ENCODE measurements around the gene CA9. TPM values are rescaled to one million over a fixed set of nuclear protein-coding genes. Genes with fewer than 3 reads are reported as not detected.

The CA9 gene
- total and polyA plus RNA-seq, 8 donors = 1.2 to 670 (median 200) TPM

GRCh38 chr9:35702696-35703095, 29.0 kb downstream of the CA9 start:
- WGBS, 5 donors = 95 to 98% (median 95%) methylated on average over 7 of the region's 7 CpGs

GRCh38 chr9:35703906-35704672, 30.4 kb downstream of the CA9 start:
- Histone ChIP-seq H3K9me3 (no peaks in the 10 kb centered on the region), H3K36me3 (peaks cover 99 to 100% (median 100%) of the 10 kb centered on the region in 4 donors), H3K4me3 (no peak overlapping the region), H3K27me3 (no peaks in the 10 kb centered on the region), H3K4me1 (no peaks in the 10 kb centered on the region), H3K27ac (peak overlapping the region in 2 of 5 donors; percentile 3 to 97)
- intact Hi-C loops (cut with DNase I; ENCODE audit: low total_unique reads) = no loop called here
- 93 to 97% (median 96%) methylated on average over 24 to 26 of the region's 26 CpGs for WGBS, 5 donors
- no peak for TF ChIP-seq CTCF (IDR thresholded peaks at IDR 0.05)
- no peak for TF ChIP-seq POLR2A (IDR thresholded peaks at IDR 0.05)
- TF ChIP-seq EP300 (IDR thresholded peaks at IDR 0.05) = no peak
- no peak for TF ChIP-seq POLR2AphosphoS5 (IDR thresholded peaks at IDR 0.05)
- no peak for DNase-seq

More at GRCh38 chr9:35702696-35703095, 29.0 kb downstream of the CA9 start:
- intact Hi-C loops (cut with DNase I; ENCODE audit: low total_unique reads) = no loop called here
- no peak for TF ChIP-seq CTCF (IDR thresholded peaks at IDR 0.05)
- no peak for TF ChIP-seq EP300 (IDR thresholded peaks at IDR 0.05)
- TF ChIP-seq POLR2AphosphoS5 (IDR thresholded peaks at IDR 0.05) = no peak
- TF ChIP-seq POLR2A (IDR thresholded peaks at IDR 0.05) = no peak
- H3K36me3 ChIP-seq = peaks cover 99 to 100% (median 100%) of the 10 kb centered on the region in 4 donors
- no peaks in the 10 kb centered on the region for H3K9me3 ChIP-seq
- peak overlapping the region in 1 of 5 donors; percentile 97 for H3K27ac ChIP-seq
- no peak overlapping the region for H3K4me3 ChIP-seq
- DNase-seq = no peak
- peaks cover 0 to 6% (median 4%) of the 10 kb centered on the region in 4 donors for H3K4me1 ChIP-seq
- H3K27me3 ChIP-seq = no peaks in the 10 kb centered on the region

- Histone ChIP-seq H3K27ac (peak overlapping the region in 2 of 5 donors; percentile 4 to 97), H3K36me3 (peaks cover 96 to 100% (median 100%) of the 10 kb centered on the region in 4 donors), H3K9me3 (no peaks in the 10 kb centered on the region), H3K4me3 (no peak overlapping the region), H3K4me1 (no peaks in the 10 kb centered on the region), H3K27me3 (no peaks in the 10 kb centered on the region)
- intact Hi-C loops (cut with DNase I; ENCODE audit: low total_unique reads) = no loop called here
- DNase-seq = no peak
- TF ChIP-seq POLR2A (IDR thresholded peaks at IDR 0.05) = no peak
- TF ChIP-seq EP300 (IDR thresholded peaks at IDR 0.05) = no peak
- TF ChIP-seq CTCF (IDR thresholded peaks at IDR 0.05) = no peak
- TF ChIP-seq POLR2AphosphoS5 (IDR thresholded peaks at IDR 0.05) = no peak
- WGBS, 5 donors = 77 to 87% (median 81%) methylated on average over 8 of the region's 8 CpGs
Measured at GRCh38 chr9:35705372-35705771, 31.6 kb downstream of the CA9 start.

- Histone ChIP-seq H3K36me3 (peaks cover 97 to 100% (median 100%) of the 10 kb centered on the region in 4 donors), H3K9me3 (no peaks in the 10 kb centered on the region), H3K4me1 (no peaks in the 10 kb centered on the region), H3K27ac (peak overlapping the region in 1 of 5 donors; percentile 97), H3K4me3 (no peak overlapping the region), H3K27me3 (no peaks in the 10 kb centered on the region)
- TF ChIP-seq EP300 (IDR thresholded peaks at IDR 0.05) = no peak
- no peak for TF ChIP-seq CTCF (IDR thresholded peaks at IDR 0.05)
- TF ChIP-seq POLR2A (IDR thresholded peaks at IDR 0.05) = no peak
- no peak for TF ChIP-seq POLR2AphosphoS5 (IDR thresholded peaks at IDR 0.05)
- intact Hi-C loops (cut with DNase I; ENCODE audit: low total_unique reads) = no loop called here
- no peak for DNase-seq
- 89 to 96% (median 92%) methylated on average over 7 of the region's 7 CpGs for WGBS, 5 donors
Measured at GRCh38 chr9:35705836-35706430, 32.2 kb downstream of the CA9 start.
